Cardiac septum (tissue), 1 donor: Measurements from ENCODE around the gene NFYC. TPM values are rescaled to one million over a fixed set of nuclear protein-coding genes. Genes with fewer than 3 reads are reported as not detected.

Experiments
- DNase-seq: peaks from one replicate; pipeline ENCODE4 v3.0.0-alpha.2; 2020; ENCODE audit warnings: low spot score
- intact Hi-C: fragments of 100-400 bp; cut with DNase I; formaldehyde crosslinking; loops from one replicate; pipeline ENCODE4 v1.14.0; 2022
- total RNA-seq: library from RNA; stranded (reverse); fragmentation: NEBNext Ultra II Directional; extraction: Animal tissue kit (Norgen Biotek cat#: 25700); gene quantifications from one replicate; pipeline ENCODE4 v1.2.1, GENCODE V29; 2021
- donor health status: DM: no; HTN: no; CAD: no.

NFYC gene
- total RNA-seq, 1 donor from 2014 or later: 61.7 TPM

DNA sequence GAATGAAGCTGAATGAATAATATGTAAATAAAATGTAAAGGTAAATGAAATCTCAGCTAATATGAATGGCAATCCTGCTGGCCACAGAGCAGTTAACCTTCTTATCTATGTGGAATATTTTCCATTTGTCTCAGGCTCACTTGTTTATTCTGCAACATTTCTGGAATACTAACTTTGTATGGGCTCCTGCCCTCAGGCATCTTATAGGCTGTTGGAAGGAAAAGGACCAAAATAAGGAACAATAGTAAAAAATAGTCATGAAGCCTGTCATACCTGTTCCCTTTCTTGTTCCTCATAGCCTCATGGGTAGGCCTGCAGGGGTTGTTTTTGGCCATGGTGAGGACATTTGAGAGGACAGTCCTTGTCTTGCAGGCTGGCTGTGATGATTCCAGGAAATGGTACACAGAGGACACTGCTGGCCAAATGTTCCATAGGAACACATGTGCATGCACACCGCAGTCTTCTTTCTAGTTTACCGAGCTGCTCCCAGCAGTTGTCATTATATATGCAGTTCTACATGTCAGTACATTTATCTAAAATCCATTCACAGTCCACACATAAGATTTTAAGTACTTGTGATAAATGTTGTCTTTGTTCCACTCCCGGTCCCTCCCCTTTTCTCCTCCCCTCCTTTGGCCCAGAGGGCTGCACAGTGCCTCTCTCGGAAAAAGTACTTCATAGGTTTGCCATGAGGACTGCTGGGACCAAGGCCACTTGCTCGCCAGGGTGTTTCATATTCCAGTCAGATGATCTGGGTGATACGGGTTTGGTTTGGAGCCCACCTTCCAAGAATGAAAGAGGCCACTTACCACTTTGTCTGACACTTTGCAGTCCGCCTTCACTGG lies 76.9 kb downstream of the NFYC start:
- intact Hi-C loops: loop anchor here (5.0 kb wide), 1 partner anchor 146 kb away; no protein-coding TSS in a partner anchor
- DNase-seq: no peak

DNA sequence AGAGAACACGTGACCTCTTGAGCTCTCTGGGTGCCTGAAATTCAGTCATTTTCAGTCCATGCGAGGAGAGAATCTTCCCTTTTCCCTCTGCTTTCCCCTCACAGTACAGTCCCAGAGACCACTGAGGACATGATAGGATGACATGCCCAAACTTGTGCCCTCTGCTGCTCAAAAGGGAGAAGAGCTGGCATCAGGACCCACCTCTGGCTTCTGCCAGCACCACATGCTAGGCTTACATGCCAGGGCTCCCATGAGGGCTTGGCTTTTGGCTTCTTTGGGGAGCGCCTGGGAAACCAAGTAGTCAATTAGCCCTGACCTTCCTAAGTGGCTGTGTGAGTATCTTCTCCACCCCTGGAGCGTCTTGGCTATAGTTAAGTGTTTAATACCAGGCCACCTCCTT lies 78.3 kb downstream of the NFYC start:
- intact Hi-C loops: loop anchor here (5.0 kb wide), 4 partner anchors 38 to 182 kb away; partner anchors contain the start of gene NFYC
- DNase-seq: no peak

DNA sequence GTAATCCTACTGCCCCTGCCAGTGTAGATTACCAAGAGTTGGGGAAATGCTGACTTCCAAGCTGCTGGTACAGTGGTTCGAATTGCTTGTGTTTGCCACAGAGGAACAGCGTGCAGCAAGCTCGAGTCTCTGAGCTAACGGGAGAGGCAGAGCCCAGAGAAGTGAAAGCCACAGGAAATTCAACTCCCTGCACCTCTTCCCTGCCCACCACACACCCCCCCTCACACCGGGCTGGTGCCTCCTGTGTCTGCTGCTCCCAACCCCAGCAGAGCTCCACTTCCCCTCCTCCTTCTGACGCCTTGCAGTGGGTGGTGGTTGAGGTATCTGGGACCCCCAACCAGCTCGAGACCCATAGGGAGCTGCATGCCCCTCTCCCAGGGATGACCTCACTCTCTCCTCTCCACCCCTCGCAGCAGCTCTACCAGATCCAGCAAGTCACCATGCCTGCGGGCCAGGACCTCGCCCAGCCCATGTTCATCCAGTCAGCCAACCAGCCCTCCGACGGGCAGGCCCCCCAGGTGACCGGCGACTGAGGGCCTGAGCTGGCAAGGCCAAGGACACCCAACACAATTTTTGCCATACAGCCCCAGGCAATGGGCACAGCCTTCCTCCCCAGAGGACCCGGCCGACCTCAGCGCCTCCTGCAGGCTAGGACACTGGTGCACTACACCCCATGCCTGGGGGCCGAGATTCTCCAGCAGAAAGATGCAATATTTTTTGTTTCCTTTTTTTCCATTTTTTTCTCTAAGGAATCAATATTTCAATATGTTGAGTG lies 79.0 kb downstream of the NFYC start:
- intact Hi-C loops: loop anchor here (5.0 kb wide), 3 partner anchors 38 to 182 kb away; partner anchors contain the start of gene NFYC
- no peak for DNase-seq

DNA sequence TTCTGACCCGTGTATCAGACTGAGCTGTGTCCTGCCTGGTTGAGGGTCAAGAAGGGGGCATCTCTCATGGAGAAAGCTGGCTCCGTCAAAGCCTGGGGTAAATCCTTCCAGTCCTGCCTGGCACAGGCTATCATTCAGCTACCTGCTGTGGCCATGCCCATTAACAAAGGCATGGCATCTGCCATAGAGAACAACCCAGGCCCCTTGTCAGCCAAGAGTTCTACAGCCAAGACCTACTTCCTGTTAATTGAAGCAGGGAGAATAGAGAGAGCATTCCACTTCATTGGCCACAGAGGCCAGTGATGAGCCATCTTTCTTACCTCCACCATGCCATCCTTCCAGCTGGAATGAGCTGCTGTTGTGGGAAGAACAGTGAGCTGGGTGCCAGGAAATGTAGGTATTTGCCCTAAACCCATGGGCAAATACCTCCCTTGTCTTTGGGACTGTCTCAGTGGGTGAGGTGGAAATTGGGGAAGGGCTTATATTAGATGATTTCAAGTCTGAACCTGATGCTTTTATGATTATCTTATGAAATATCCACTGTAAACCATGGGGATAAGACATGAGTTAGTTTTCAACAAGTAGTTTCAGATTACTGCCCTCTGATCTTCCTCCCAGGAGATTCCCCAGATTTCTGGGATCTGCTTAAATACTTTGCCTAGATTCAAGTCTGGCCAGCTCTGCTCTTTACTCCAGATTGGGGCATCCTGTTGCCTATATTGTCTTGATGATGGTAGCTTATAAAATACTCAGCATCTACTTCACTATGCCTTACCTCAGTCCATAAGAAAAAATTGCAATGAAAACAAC lies 80.8 kb downstream of the NFYC start:
- intact Hi-C loops: loop anchor here (2.0 to 5.0 kb wide), 4 partner anchors 40 to 180 kb away; partner anchors contain the start of gene NFYC
- no peak for DNase-seq

DNA sequence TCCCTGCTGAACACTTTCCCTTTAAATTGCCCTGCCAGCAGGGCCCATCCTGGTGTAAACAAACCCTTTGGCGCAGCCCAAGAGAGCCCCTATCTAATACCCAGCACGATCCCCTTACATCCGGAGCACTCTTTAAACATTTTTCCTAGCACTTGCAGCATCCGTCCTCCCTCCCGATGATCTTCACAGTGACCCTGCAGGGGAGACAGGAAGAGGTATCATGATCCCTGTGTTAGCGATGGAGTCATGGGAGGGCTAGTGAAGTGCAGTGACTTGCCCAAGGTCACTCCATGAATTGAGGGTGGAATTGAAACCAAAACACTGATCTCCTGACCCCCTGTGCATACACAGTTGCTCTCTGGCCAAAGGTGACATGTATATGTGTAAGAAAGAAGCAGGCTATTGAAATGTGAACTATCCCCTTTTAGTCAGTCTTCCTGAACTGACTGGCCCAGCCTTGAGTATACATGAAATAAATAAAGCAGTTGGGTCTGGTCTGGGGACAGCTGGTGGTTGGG lies 82.3 kb downstream of the NFYC start:
- DNase-seq: no peak
- intact Hi-C loops: loop anchor here (2.0 to 5.0 kb wide), 4 partner anchors 42 to 178 kb away; partner anchors contain the start of gene NFYC

DNA sequence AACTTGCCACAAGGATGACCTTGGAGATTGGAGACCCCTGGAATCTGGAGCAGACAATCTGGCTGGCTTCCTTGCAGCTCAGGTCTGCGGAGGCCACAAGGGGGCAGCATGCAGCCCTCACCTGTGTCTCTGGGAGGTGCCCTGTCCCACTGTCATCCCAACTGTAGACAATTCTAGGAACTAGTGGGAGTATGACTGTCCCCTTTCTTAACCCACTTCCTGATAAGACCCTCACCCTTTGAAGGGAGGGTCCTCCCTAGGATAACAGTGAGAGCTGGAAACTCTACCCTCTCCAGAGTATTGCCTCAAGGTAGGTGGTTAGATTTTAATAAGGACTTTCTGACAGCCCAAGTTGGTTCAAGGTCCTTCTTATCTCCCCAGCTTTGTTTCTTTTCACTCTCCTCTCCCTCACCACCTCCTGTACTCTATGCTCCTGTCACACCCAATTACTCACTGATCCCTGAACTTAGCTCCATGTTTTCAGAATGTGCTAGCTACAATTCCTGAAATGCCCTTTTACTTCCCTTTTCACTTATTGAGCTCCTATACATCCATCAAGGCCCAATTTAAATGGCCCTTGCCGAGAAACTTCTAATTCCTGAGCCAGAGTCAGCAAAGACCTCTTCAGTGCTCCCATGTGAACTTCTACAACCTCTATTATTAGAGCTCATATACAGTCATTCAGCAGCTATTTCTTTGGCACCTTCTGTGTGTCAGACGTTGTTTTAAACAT lies 82.9 kb downstream of the NFYC start:
- no peak for DNase-seq
- intact Hi-C loops: loop anchor here (5.0 kb wide), 3 partner anchors 42 to 178 kb away; partner anchors contain the start of gene NFYC

DNA sequence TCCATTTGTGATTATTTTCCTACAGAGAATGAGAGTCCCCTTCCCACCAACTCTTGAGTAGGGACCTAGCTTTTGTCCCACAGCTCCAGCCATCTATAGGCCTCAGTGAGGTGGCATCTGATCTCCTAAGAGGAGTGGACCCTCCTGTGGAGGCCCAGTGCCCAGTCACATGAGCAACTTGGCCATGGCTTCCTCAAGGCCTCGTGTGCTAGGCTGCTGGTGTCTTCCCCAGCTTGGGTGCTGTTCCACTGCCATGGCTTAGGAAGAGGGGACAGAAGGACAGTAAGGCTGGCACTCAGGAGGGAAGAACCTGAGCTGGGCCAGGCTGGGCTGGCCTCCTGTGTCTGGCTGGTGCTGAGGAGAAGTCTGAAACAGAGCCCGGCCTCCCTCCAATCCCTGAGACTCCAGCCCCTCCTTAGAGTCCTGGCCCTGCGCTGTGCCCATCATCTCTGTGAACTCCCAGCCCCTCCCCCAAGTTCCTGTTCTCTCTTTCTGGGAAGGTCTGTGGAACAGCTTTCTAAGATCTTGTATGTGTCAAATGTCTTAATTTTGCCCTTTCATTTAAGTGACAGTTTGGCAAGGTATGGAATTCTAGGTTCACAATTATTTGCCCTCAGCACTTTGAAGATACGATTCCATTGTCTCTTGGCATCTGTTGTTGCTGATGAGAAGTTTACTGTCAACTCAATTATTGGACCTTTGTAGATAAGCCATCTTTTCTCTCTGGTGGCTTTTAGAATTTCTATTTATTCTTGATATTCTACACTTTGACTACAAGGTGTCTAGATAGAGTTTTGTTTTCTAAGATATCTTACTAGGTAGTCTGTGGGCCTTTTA lies 85.0 kb downstream of the NFYC start:
- intact Hi-C loops: no loop called here
- no peak for DNase-seq

DNA sequence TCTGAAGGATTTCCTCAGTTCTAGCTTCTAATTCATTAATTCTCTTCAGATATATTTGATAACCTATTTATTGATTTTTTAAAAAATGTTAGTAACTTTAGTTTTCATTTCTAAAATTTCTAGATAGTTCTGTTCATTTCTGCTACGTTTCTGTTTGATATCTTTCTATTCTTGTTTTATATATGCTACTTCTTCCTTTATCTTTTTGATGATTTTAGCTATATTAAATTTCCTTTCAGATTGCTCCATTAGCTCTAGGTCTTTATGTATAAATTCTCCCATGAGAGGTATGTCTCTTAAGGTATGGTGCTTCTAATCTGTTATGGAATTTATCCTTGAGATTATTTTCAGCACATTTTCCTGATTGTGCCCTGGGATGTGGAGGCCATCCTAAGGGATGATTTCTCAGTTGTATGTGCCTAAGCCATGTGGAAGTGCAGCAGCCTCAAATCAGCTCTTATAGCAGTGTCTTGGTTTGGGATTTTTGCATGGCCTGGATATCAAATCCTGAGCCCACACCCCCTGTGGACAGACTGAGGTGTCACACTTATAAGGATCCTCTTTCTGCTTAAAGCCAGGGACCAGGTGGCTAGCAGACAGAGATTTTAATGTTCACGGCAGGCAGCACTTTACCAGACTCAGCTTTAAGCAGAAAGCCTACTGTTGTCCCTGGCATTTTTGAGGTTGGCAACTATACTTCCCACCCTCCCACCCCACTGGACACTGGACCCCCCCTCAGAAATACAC lies 85.9 kb downstream of the NFYC start:
- no peak for DNase-seq
- intact Hi-C loops: no loop called here

DNA sequence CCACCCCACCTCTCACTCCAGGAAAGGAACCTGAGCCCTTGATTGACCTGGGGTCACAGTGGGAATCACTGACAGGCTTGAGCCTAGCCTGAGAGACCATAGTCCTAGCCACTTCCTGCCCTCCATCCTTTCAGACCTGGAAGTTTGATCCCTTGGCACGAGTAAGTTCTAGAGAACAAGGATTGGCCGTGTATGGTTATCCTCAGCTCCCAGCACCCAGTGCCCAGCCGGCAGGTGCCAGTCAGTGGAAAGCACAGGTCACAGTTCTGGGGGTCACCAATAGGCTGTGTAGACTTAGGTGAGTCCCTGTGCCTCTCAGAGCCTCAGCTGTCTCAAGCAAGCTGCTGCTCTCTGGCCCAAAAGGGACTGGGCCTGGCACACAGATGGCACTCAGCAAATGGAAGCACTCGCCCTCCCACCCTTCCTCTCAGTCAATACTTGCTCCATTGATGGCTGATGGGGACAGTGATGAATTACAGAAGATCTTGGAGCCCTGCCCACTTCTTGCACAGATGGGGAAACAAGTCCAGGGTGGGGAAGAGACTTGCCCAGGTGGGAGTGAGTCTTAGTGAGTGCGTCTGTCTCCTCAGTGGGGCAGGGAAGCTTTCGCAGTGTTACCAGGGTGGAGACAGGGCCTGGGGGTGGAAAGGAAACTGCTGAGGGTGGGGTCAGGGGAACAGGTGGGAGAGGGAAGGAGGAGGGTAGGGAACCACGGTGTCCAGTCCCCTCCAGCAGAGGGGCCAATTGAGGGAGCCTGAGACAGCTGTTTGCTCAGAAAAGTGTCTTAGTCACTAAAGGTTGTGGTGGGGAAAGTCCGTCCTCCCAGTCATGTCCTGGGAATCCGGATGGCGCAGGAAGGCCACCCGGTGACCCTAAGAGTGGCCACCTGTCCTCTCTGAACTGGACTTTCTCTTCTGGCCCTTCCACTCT lies 89.4 kb downstream of the NFYC start:
- intact Hi-C loops: no loop called here
- DNase-seq: no peak

DNA sequence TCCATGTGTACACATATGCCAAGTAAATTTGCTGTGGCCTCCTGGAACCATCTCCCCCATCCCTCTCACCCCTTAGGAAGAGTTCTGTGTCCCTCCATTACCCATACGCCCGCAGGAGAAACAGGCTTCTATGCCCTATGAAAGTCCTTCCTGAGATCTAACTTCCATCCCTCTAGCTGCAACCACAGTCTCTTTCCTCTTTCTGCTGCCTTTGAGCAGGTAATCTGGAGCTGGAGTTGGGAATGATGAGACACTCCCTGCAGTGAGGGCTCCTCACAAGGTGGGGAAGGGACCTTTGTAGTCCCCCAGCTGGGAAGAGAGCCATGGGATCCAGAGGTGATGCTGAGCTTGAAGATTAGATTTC lies 90.1 kb downstream of the NFYC start:
- intact Hi-C loops: no loop called here
- no peak for DNase-seq

DNA sequence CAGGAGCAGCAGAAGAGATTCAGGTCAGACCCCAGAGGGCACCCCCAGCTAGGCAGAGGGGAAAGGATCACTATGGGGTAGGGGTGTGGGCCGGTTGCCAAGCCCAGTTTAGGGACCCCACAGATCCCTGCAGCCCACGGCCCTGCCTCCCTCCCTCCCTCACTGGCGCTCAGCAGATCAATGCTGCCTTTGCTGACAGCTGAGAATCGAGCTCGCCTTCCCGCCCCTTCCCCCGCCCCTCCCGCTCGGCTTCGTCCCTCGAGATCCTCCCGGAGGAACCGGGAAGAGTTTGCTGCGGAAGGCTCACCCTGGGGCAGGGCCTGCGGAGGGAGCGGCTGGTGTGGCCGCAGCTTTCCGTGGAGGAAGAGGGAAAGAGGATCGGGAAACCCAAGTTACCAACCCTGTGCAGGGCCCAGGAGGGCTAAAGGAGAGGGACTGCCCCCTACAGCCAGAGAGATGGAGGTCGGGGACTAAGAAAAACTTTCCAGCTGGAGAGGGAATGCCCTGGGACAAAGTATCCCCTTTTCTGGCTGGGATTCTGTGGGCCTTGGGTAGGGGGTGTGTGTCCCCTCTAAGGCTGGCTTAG lies 91.0 kb downstream of the NFYC start:
- DNase-seq: no peak

DNA sequence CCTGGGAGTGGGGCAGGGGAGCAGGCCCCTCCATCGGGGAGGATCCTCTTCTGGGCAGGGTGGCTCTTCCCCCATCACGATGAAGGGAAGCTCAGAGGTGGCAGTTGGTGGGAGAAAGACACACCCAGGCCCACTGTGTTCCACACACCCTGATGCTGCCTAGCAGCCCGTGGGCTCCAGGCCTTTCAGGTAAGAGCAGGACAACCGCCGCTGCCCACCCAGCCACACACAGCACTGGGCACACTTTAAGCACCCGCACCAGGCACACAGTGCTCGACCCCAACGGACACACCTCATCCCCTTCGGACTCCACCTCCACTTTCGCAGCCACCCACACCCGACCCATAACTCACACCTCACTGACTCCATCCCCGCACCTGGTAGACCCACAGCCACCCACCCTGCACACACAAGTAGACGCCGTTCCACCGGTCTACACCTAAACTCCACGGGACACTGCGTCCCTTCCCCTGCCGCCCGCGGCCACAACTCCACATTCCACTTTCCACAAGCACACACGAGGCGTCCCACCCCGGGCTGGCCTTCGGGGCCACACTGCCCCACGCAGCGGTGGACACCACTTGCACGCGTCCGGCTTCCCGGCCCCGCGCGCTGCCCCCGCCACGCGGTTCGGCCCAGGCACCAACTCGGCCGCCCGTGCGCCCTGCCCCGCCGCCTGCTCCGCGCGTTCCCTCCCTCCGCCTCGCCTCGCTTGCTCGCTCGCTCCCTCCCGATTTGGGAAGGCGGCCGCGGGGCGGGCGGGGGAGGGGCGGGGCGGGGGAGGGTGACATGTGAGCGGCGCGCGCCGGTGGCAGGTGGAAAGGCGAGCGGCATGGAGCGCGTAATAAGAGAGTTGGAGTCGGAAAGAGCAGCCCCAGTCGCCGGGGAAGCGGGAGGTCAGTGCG lies 91.7 kb downstream of the NFYC start, which contains the start of gene KCNQ4:
Gene KCNQ4 (plus strand): TSS at position 787 of the 905 bp plus-strand sequence. CDS start 307 bp downstream, outside the sequence.
- peak; percentile 81 for DNase-seq
- intact Hi-C loops: no loop called here

More for the DNA sequence above, 91.0 kb downstream of the NFYC start:
- intact Hi-C loops: no loop called here

DNA sequence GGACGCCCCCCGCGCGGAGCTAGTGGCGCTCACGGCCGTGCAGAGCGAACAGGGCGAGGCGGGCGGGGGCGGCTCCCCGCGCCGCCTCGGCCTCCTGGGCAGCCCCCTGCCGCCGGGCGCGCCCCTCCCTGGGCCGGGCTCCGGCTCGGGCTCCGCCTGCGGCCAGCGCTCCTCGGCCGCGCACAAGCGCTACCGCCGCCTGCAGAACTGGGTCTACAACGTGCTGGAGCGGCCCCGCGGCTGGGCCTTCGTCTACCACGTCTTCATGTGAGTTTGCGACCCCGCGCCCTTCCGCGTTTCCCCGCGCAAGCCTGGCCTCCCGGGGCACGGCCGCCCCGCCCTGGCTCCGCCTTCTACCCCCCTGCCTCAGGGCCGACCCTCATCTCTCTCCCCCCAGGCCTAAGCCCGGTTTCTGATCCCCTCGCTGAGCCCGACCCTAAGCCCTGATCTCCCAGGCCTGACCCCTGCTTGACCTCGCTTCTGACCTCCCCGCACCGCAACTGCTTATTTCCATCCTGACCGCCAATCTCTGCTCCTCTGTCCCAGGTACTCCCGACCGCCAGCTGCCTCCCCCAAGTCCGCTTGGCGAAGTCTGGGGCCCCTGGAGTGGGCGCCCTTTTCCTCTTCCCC lies 92.8 kb downstream of the NFYC start:
- no peak for DNase-seq
- intact Hi-C loops: no loop called here

DNA sequence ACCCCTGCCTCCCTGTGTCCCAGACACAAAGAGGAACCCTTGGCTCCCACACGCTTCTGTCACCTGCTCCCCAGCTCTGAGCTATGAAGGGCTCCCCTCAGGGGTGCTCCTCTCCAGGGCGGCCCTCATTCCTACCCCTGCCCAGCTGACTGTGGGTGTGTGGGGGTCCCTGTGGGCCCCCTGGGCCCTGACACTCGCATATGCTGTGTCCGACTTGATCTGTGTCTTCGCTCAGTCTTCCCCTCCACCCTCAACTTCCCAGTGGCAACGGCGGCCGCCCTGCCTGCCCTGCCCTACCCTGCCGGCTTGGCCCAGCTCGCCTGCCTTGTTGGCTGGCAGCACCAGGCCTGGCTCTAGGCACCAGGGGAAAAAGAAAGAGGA lies 93.3 kb downstream of the NFYC start:
- intact Hi-C loops: no loop called here
- no peak for DNase-seq
